Body of pancreas (tissue), 4 donors: ENCODE measurements around the gene NRP1.

Source experiments
- CTCF ChIP-seq, 7 experiments: fragments of 450-650 bp in 4 of 7; fragments of 200-600 bp in 3 of 7; sonication (generic) in 3 of 7; IDR thresholded peaks; one replicate each; pipeline ENCODE4 v1.5.1; 2016 to 2019; ENCODE audit warnings: antibody characterized with exemption in 7 of 7
- POLR2A ChIP-seq, 3 donors: fragments of 450-650 bp; IDR thresholded peaks; one replicate each; pipeline ENCODE4 v1.6.1; 2016; ENCODE audit warnings: antibody characterized with exemption in 3 of 3, mild to moderate bottlenecking in 2 of 3

GRCh38 chr10:33248638-33249037 lies 85.8 kb downstream of the NRP1 start:
- no peak for TF ChIP-seq CTCF (IDR thresholded peaks at IDR 0.05)
- TF ChIP-seq POLR2A (IDR thresholded peaks at IDR 0.05), result no peak
